ENCODE results near the gene TNFRSF19.

GRCh38 chr13:23560571-23561089 lies 9.6 kb upstream of the TNFRSF19 start:
- TF ChIP-seq CTCF (IDR thresholded peaks at IDR 0.05): no peak
- TF ChIP-seq POLR2A (IDR thresholded peaks at IDR 0.05): no peak

Data from body of pancreas (tissue), 4 donors.